Liver (tissue), 9 donors: ENCODE results near the gene SQOR. TPM values are rescaled to one million over a fixed set of nuclear protein-coding genes. Genes with fewer than 3 reads are reported as not detected.
A peak's percentile ranks its signal among the peaks of the same experiment; 100 is the strongest.

Experiments
- DNase-seq: peaks from one replicate; pipeline ENCODE4 v3.0.0-alpha.2; 2017; ENCODE audit warnings: low spot score
- H3K27ac ChIP-seq, 2 donors: one replicate each; pipeline ENCODE4 v1.7.0; 2013; ENCODE audit warnings: inconsistent platforms in 2 of 2, low read length in 2 of 2, control low read depth in 1 of 2, low read depth in 1 of 2, mild to moderate bottlenecking in 1 of 2
- H3K27me3 ChIP-seq, 4 donors: one replicate each; pipeline versions ENCODE4 v1.6.1 to v1.7.0; 2013; ENCODE audit warnings: low read length in 3 of 4, inconsistent platforms in 1 of 4, mild to moderate bottlenecking in 1 of 4, moderate library complexity in 1 of 4; ENCODE audit not compliant: control insufficient read depth in 4 of 4, insufficient read depth in 4 of 4
- H3K36me3 ChIP-seq, 4 donors: one replicate each; pipeline versions ENCODE4 v1.6.1 to v1.7.0; 2013; ENCODE audit warnings: low read length in 3 of 4, mild to moderate bottlenecking in 3 of 4, low read depth in 1 of 4, moderate library complexity in 1 of 4; ENCODE audit not compliant: control insufficient read depth in 4 of 4, insufficient read depth in 3 of 4
- H3K4me1 ChIP-seq, 4 donors: one replicate each; pipeline versions ENCODE4 v1.6.1 to v1.7.0; 2013; ENCODE audit warnings: low read length in 3 of 4, mild to moderate bottlenecking in 3 of 4, moderate library complexity in 1 of 4; ENCODE audit not compliant: control insufficient read depth in 4 of 4, insufficient read depth in 4 of 4
- H3K4me3 ChIP-seq, 3 donors: one replicate each; pipeline versions ENCODE4 v1.6.1 to v1.7.0; 2013; ENCODE audit warnings: low read length in 3 of 3, control low read depth in 1 of 3, low read depth in 1 of 3, mild to moderate bottlenecking in 1 of 3
- H3K9ac ChIP-seq, 2 donors: one replicate each; pipeline ENCODE4 v1.7.0; 2013; ENCODE audit warnings: low read length in 2 of 2, mild to moderate bottlenecking in 2 of 2, moderate library complexity in 2 of 2, control low read depth in 1 of 2, low read depth in 1 of 2
- H3K9me3 ChIP-seq, 4 donors: one replicate each; pipeline versions ENCODE4 v1.6.1 to v1.7.0; 2013; ENCODE audit warnings: low read length in 3 of 4; ENCODE audit not compliant: control insufficient read depth in 4 of 4
- ATF3 ChIP-seq: IDR thresholded peaks from 2 replicates; pipeline ENCODE4 v1.6.1; 2016; ENCODE audit warnings: antibody characterized with exemption
- EGR1 ChIP-seq, 2 donors: IDR thresholded peaks; 2 replicates each; pipeline ENCODE4 v1.6.1; 2016 to 2018; ENCODE audit warnings: antibody characterized with exemption in 2 of 2, low read depth in 2 of 2
- GABPA ChIP-seq, 2 donors: IDR thresholded peaks in 1 of 2; conservative IDR thresholded peaks in 1 of 2; 2 replicates each; pipeline ENCODE4 v1.6.1; 2016; ENCODE audit warnings: antibody characterized with exemption in 2 of 2, mild to moderate bottlenecking in 1 of 2, moderate library complexity in 1 of 2
- HNF4A ChIP-seq, 2 donors: conservative IDR thresholded peaks; 2 replicates each; pipeline ENCODE4 v1.6.1; 2016; ENCODE audit warnings: antibody characterized with exemption in 2 of 2, mild to moderate bottlenecking in 2 of 2
- JUND ChIP-seq, 2 donors: IDR thresholded peaks; 2 replicates each; pipeline ENCODE4 v1.6.1; 2016; ENCODE audit warnings: antibody characterized with exemption in 2 of 2
- MAX ChIP-seq: IDR thresholded peaks from 2 replicates; pipeline ENCODE4 v1.6.1; 2016; ENCODE audit warnings: antibody characterized with exemption
- NR2F2 ChIP-seq: IDR thresholded peaks from 2 replicates; pipeline ENCODE4 v1.6.1; 2016; ENCODE audit warnings: antibody characterized with exemption
- RAD21 ChIP-seq, 2 donors: IDR thresholded peaks; 2 replicates each; pipeline ENCODE4 v1.6.1; 2016; ENCODE audit warnings: antibody characterized with exemption in 2 of 2, mild to moderate bottlenecking in 2 of 2
- YY1 ChIP-seq: IDR thresholded peaks from 2 replicates; pipeline ENCODE4 v1.6.1; 2016; ENCODE audit warnings: antibody characterized with exemption, mild to moderate bottlenecking
- WGBS: extraction: QIAGEN DNeasy Blood & Tissue Kit; methylation state at CpG from one replicate; pipeline ENCODE4 v1.1.7; 2013; 5-methylcytosine and 5-hydroxymethylcytosine counted together
- polyA plus RNA-seq, 2 donors: library from polyadenylated mRNA; stranded (reverse) in 1 of 2; unstranded in 1 of 2; fragments of 200-250 nt in 1 of 2; fragments of >200 nt in 1 of 2; fragmentation: Nextera tagmentation in 1 of 2; extraction: Ambion mirVana in 1 of 2; gene quantifications; one replicate each; pipeline versions ENCODE4 v1.2.1 to v1.2.3, GENCODE V29; 2013 to 2015
- total RNA-seq, 2 donors: library from RNA; depleted of rRNA; stranded (reverse); fragments of >200 nt; gene quantifications; one replicate each; pipeline ENCODE4 v1.2.3, GENCODE V29; 2014
- TF ChIP-seq, protein P1 (sequence below): fragments of 150-350 bp; IDR thresholded peaks from 2 replicates; pipeline ENCODE4 v1.5.1; 2017; ENCODE audit warnings: improper control_type of control experiment, low read depth, low read length; ENCODE audit not compliant: missing input control
- donor health status: healthy.
- donor health status: healthy.
- donor health status: healthy.
- donor health status: healthy.
- donor health status: healthy.

The SQOR gene
- total and polyA plus RNA-seq, 4 donors, result 29.6 to 41.7 (median 35.1) TPM

GRCh38 chr15:45710657-45711056 is 75.8 kb downstream of the SQOR start:
- Histone ChIP-seq H3K36me3 (no peaks in the 10 kb centered on the region), H3K27ac (no peak overlapping the region)

DNA sequence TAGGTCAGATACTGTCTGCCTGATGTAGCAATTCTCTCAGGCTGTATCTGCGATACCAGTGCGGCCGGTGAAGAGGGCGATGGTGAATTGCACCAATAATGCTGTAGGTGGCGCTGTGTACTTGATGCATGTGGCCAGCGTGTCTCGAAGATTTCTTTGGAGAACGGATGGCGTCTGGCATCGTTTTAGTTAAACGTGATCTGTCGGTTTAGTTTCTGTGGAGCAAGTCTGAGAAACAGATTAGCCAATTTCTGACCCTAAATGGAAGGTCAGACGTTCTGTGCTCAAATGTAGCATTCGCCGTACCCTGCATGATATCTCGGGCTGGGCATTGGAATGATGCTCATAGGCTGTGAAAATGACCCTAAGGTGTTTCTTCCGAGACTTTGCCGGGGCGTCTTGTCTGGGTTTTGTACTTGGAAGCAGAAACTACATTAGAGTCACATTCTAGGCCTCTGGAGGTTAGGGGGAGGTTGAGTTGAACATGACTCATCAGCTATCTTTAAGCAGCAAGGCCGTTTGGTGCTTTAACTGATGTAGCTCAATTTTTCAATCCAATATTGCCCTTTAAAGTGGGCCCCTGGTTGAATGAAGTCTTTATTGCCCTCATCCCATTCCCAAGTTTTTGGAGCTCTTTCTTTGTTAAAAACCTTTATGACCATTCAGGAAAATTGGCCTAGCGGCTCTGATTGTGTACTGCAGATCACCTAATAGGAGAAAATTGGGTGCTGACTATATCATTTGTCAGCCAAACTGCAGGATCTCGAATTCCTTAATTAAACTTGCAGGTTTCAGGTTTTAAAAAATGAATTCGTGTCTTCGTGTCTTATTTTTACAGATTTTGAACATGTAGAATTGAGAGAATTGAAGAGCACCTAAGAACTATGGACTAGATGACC is 80.0 kb downstream of the SQOR start:
- no peak overlapping the region for H3K9ac ChIP-seq
- H3K27ac ChIP-seq, result no peak overlapping the region
- no peak overlapping the region for H3K4me3 ChIP-seq
- WGBS, result 33% methylated on average over 24 of the region's 24 CpGs
- no peaks in the 10 kb centered on the region for H3K27me3 ChIP-seq
- TF ChIP-seq JUND (IDR thresholded peaks at IDR 0.05), result no peak
- TF ChIP-seq NR2F2, result peak; percentile 19
- no peak for TF ChIP-seq YY1
- TF ChIP-seq, protein P1, sequence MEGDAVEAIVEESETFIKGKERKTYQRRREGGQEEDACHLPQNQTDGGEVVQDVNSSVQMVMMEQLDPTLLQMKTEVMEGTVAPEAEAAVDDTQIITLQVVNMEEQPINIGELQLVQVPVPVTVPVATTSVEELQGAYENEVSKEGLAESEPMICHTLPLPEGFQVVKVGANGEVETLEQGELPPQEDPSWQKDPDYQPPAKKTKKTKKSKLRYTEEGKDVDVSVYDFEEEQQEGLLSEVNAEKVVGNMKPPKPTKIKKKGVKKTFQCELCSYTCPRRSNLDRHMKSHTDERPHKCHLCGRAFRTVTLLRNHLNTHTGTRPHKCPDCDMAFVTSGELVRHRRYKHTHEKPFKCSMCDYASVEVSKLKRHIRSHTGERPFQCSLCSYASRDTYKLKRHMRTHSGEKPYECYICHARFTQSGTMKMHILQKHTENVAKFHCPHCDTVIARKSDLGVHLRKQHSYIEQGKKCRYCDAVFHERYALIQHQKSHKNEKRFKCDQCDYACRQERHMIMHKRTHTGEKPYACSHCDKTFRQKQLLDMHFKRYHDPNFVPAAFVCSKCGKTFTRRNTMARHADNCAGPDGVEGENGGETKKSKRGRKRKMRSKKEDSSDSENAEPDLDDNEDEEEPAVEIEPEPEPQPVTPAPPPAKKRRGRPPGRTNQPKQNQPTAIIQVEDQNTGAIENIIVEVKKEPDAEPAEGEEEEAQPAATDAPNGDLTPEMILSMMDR, result peak; percentile 79
- TF ChIP-seq RAD21 (IDR thresholded peaks at IDR 0.05), result peak; percentile 83 to 91
- no peak for TF ChIP-seq MAX
- H3K36me3 ChIP-seq, result no peaks in the 10 kb centered on the region
- peak; percentile 50 for DNase-seq
- no peaks in the 10 kb centered on the region for H3K9me3 ChIP-seq
- no peaks in the 10 kb centered on the region for H3K4me1 ChIP-seq

More at GRCh38 chr15:45710657-45711056, 75.8 kb downstream of the SQOR start:
- Histone ChIP-seq H3K9me3 (no peaks in the 10 kb centered on the region), H3K9ac (no peak overlapping the region), H3K27me3 (no peaks in the 10 kb centered on the region), H3K4me3 (no peak overlapping the region), H3K4me1 (peaks cover 0 to 5% (median 0%) of the 10 kb centered on the region in 4 donors)
- 50% methylated on average over 6 of the region's 6 CpGs for WGBS
- no peak for TF ChIP-seq HNF4A (conservative IDR thresholded peaks at IDR 0.05)
- DNase-seq, result no peak

GRCh38 chr15:45715528-45715927 is 80.7 kb downstream of the SQOR start:
- no peak for DNase-seq
- H3K36me3 ChIP-seq, result no peaks in the 10 kb centered on the region
- H3K27me3 ChIP-seq, result no peaks in the 10 kb centered on the region
- H3K9ac ChIP-seq, result no peak overlapping the region
- no peaks in the 10 kb centered on the region for H3K4me1 ChIP-seq
- no peak overlapping the region for H3K4me3 ChIP-seq
- 84% methylated on average over 1 of the region's 1 CpG for WGBS
- no peaks in the 10 kb centered on the region for H3K9me3 ChIP-seq
- TF ChIP-seq JUND (IDR thresholded peaks at IDR 0.05) (no peak), GABPA (IDR thresholded peaks at IDR 0.05 in 1 of 2, conservative IDR thresholded peaks at IDR 0.05 in 1 of 2) (no peak), YY1 (no peak), ATF3 (no peak), EGR1 (IDR thresholded peaks at IDR 0.05; ENCODE audit: low read depth in 2 of 2) (no peak), RAD21 (IDR thresholded peaks at IDR 0.05) (peak; percentile 43 to 53)
- no peak overlapping the region for H3K27ac ChIP-seq
